GM12878 (cell line): ENCODE measurements around the gene CIB2.

Experiments
- CHD2 ChIP-seq: IDR thresholded peaks from 2 replicates; pipeline ENCODE4 v1.6.1; 2011; ENCODE audit warnings: low read depth, low read length, improper control_type of control experiment, borderline replicate concordance
- CTCF ChIP-seq, 3 experiments: IDR thresholded peaks in 2 of 3; conservative IDR thresholded peaks in 1 of 3; 2 replicates each; pipeline ENCODE4 v1.5.1; 2011; ENCODE audit warnings: low read depth in 3 of 3, low read length in 3 of 3, mild to moderate bottlenecking in 3 of 3, control low read depth in 2 of 3, moderate library complexity in 2 of 3, inconsistent platforms in 1 of 3, mixed read lengths in 1 of 3; ENCODE audit not compliant: control insufficient read depth in 2 of 3, insufficient read depth in 1 of 3; ENCODE audit errors: extremely low read depth in 1 of 3
- GABPA ChIP-seq: IDR thresholded peaks from 2 replicates; pipeline ENCODE4 v1.6.1; 2014; ENCODE audit warnings: antibody characterized with exemption, low read depth, mild to moderate bottlenecking, inconsistent platforms
- MEF2A ChIP-seq: IDR thresholded peaks from 2 replicates; pipeline ENCODE4 v1.6.1; 2011; ENCODE audit warnings: low read depth, mild to moderate bottlenecking, low read length, moderate library complexity; ENCODE audit not compliant: insufficient read depth
- MTA2 ChIP-seq: fragments of 450-650 bp; IDR thresholded peaks from 2 replicates; pipeline ENCODE4 v1.6.1; 2016; ENCODE audit warnings: low read depth, mild to moderate bottlenecking, moderate library complexity
- NBN ChIP-seq: fragments of 450-650 bp; IDR thresholded peaks from 2 replicates; pipeline ENCODE4 v1.6.1; 2016
- NFYA ChIP-seq: IDR thresholded peaks from 2 replicates; pipeline ENCODE4 v1.6.1; 2011; ENCODE audit warnings: low read depth, mild to moderate bottlenecking, low read length, improper control_type of control experiment, borderline replicate concordance
- NR2C2 ChIP-seq: IDR thresholded peaks from 2 replicates; pipeline ENCODE4 v1.6.1; 2011; ENCODE audit warnings: borderline replicate concordance, low read depth; ENCODE audit not compliant: control insufficient read depth, insufficient read length
- NRF1 ChIP-seq: conservative IDR thresholded peaks from 2 replicates; pipeline ENCODE4 v1.6.1; 2011; ENCODE audit warnings: mild to moderate bottlenecking, low read depth, low read length, improper control_type of control experiment
- POLR2A ChIP-seq: IDR thresholded peaks from 2 replicates; pipeline ENCODE4 v1.6.1; 2011; ENCODE audit warnings: low read depth, mild to moderate bottlenecking, low read length
- POLR2AphosphoS5 ChIP-seq: IDR thresholded peaks from 2 replicates; pipeline ENCODE4 v1.6.1; 2011; ENCODE audit warnings: mild to moderate bottlenecking, low read length, inconsistent platforms
- SPI1 ChIP-seq: IDR thresholded peaks from 2 replicates; pipeline ENCODE4 v1.6.1; 2011; ENCODE audit warnings: low read depth, mild to moderate bottlenecking, low read length, moderate library complexity, borderline replicate concordance; ENCODE audit not compliant: insufficient read depth
- ZBTB33 ChIP-seq: fragments of 450-650 bp; IDR thresholded peaks from 2 replicates; pipeline ENCODE4 v1.6.1; 2017; ENCODE audit warnings: mild to moderate bottlenecking
- ZNF24 ChIP-seq: fragments of 450-650 bp; IDR thresholded peaks from 2 replicates; pipeline ENCODE4 v1.6.1; 2017; ENCODE audit warnings: antibody characterized with exemption, mild to moderate bottlenecking

GRCh38 chr15:78058401-78058935, 72.8 kb downstream of the CIB2 start:
- TF ChIP-seq ZNF24: no peak
- no peak for TF ChIP-seq POLR2AphosphoS5
- no peak for TF ChIP-seq NFYA
- no peak for TF ChIP-seq GABPA
- no peak for TF ChIP-seq CTCF (IDR thresholded peaks at IDR 0.05 in 2 of 3, conservative IDR thresholded peaks at IDR 0.05 in 1 of 3; ENCODE audit: control insufficient read depth in 2 of 3, extremely low read depth in 1 of 3, insufficient read depth in 1 of 3, low read depth in 3 of 3, low read length in 3 of 3)
- no peak for TF ChIP-seq SPI1
- no peak for TF ChIP-seq NR2C2
- no peak for TF ChIP-seq POLR2A
- no peak for TF ChIP-seq CHD2
- no peak for TF ChIP-seq MEF2A
- no peak for TF ChIP-seq MTA2
- TF ChIP-seq NBN: no peak
- TF ChIP-seq NRF1: no peak
- TF ChIP-seq ZBTB33: no peak
